DMS79 (cell line): ENCODE data around the gene DNAI2.

Experiments
- DNase-seq: peaks from one replicate; lab custom pipeline; 2025; lab: John Stamatoyannopoulos, UW

Gene DNAI2

DNA sequence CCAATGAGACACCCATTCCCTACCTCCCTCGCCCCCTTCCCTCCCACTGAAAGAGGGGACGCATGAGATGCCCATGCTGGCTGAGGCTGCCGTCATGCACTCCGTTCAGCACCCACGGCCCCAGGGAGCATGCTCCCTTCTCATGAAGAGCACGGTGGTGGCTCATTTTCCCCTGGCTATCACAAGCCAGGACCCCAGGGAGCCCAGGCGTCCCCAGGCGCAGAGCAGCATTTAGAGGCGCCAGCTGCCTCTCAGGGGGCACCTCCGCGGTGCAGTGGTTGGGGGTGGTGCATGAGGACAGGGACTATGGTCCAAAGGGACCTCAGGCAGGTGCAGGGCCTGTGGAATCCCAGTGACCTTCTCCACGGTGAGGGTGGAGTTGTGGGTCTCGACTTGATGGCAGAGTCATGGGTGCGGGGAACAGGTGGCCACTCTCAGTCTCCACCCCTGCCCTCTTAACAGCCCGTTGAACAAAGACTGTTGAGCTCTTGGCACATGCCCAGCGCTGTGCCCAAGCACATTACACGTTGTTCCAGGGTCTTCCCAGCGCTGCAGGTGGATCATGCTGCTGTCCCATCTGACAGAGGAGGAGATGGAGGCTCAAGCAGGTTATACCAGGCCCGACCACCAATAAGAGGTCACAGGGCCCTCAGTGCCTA is 65.6 kb downstream of the DNAI2 start:
- no peak for DNase-seq

DNA sequence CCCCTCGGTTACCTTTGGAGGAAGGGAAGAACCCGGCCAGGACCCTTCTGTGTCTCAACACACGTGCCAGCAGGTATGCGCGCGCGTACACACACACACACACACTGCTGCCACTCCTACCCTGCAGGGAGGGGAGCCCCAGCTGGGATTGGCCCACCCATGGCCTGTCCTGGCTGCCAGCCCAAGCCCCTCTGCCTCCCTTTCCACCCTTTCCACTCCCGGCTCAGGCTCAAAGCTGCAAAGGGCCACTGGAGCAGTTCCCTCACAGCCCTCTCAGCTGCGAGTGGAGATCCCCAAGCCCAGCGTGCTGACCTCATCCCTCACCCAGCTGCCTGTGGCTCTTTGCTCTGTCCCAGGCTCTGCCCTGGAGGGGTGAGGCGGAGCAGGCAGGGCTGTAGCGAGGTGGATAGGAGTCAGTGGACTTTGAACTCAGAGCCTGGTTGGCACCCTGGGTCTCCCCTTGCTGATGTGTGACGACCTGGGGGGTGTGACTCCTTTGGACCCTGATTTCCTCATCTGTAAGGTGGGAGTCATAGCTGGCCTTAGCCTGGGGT is 66.5 kb downstream of the DNAI2 start:
- no peak for DNase-seq

DNA sequence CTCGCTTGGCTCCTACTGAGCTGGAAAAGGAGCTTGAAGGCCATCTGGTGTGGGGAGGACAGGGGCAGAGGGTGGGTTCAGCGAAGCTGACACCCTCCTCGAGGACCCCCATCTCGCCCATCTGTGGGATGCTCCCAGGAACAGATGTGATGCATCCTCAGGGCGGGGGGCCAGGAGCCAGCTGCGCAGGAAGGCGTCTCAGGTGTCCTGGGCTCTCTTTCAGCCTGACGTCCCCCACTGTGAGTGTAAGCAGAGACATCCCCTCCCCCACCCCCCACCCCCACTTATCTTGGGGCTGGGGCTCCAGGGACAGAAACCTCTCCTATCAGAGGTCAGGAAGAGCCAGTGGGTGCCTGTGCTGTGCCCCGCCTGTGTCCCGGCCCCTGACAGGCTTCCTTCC is 68.2 kb downstream of the DNAI2 start:
- no peak for DNase-seq

DNA sequence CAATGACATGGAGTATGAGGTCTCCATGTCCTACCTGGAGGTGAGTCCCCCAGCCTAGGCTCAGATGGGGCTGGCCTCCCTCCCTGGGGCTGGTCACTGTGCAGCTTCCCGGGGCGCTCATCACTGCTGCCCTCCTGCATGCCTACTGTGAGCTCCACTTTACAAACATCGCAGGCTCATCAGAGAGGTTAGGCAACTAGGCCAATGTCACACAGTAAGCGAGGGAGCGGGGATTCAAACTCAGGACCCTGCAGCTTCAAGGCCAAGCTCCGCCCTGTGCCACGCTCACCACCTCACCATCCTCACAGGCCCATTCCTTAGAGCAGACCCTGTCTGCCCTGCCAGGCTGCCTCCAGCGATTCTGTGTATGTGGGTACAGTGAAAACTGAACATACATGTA is 69.1 kb downstream of the DNAI2 start:
- DNase-seq = no peak

DNA sequence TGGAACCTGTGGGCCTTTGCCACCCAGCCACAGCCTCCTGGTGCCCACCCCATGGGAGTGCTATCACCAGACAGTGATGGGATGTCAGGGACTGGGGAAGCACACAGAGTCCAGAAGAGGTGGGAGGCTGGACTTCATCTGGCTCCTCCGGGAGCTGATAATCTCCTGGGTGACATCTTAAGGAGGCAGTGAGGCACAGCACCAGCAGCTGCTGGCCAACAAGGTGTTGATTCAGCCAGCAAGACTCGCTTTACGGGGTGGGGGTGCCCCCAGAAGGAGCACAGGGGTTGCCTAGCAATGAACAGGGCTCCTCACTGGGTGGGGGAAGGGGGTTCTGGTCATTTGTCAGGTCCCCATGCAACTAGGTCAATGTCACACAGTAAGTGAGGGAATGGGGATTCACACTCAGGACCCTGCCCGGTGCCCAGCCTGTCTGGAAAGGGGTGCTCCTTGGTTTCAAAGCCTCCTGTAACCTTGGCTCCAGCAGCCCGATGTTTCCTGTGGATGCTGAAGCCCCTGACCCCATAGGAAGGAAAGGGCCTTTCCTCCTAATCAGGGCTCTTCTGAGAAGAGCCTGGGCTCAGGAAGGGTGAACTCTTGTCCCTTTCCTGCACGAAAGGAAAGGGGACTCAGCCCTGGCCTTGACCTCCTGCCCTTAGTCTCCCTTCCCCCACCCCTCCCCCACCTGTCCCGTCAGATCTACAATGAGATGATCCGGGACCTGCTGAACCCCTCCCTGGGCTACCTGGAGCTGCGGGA is 69.7 kb downstream of the DNAI2 start:
- DNase-seq = peak; percentile 68

DNA sequence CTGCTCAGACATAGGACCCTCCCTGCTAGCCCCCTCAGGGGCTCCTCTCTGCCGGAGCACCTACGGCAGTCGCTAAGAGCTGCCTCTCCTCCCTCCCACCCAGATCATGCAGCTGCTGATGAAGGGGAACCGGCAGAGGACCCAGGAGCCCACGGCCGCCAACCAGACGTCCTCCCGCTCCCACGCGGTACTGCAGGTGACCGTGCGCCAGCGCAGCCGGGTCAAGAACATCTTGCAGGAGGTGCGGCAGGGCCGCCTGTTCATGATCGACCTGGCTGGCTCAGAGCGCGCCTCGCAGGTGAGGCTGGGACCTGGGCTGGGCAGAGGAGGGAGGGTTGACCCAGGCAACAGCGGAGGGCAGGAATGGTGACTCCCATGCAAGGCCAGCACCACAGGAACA is 70.6 kb downstream of the DNAI2 start:
- DNase-seq = no peak

DNA sequence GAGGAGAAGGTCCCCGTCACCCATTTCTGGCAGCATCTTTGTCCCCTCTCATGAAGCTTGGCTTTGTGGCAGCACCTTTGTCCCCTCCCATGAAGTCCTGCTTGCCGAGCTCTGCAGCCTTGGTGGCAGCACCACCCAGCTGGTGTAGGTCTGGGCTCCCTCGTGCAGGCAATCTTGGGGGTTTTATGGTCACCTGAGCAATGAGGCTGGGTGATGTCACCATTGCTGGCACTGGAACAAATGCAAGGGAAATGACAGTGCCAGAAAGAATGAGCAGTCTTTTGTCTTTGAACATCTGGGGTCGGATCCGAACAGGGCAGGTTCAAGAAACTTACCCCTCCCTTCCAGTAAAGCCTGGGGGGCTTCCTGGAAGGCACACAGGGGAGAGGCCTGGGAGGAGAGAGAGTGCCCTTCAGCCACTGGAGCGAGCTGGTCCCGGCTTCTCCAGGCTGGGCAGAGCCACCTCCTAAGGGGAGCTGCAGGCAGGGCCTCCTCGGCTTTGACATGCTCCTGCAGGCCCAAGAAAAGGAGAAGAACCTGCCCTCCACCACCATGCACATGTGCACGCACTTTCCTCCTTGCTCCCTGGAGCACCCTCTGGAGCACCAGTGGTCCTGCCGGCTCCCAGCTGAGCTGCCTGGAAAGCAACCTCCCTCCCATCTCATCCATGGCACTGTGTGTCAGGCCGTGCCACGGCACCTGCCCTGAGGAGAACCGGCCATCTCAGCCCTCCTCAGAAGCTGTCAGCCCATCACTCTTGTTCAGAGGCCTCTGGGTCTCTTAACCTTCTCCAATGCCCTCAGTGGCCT is 71.6 kb downstream of the DNAI2 start:
- DNase-seq = no peak

DNA sequence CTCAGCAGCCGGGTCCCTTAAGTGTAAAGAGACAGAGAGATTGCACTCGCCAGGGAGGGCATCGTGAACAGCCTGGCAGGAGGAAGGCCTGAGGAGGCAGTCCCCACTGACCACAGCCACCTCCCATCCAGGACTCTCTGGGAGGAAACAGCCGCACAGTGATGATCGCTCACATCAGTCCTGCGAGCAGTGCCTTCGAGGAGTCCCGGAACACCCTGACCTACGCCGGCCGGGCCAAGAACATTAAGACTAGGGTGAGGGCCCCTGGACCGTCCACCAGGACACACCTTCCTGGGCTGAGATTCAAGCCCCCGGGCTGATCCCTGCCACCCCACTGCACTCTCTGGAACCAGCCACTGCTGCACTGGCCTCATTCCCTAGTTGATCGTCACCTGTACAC is 73.6 kb downstream of the DNAI2 start:
- no peak for DNase-seq

DNA sequence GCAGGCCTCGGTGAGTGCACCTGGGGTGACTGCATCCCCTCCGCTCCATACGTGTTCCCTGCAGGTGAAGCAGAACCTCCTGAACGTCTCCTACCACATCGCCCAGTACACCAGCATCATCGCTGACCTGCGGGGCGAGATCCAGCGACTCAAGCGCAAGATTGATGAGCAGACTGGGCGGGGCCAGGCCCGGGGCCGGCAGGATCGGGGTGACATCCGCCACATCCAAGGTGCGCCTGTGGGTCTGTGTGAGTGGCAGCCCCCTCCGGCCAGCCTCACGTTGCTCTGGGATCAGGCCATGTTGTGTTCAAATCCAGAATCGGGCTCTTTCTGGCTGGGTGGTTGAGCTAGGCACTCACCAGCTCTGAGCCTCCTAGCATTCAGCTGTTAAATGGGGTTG is 75.1 kb downstream of the DNAI2 start:
- DNase-seq = no peak

DNA sequence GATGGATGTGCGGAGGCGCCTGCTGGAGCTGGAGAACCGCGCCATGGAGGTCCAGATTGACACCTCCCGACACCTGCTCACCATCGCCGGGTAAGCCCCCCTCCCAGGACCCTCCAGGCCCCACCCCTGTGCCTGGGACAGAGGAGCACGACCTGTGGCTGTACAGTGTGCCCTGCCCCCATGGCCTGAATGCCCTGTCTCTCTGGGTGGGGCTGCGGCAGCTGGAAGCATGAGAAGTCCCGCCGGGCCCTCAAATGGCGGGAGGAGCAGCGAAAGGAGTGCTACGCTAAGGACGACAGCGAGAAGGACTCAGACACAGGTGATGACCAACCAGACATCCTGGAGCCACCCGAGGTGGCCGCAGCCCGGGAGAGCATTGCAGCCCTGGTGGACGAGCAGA is 76.5 kb downstream of the DNAI2 start:
- DNase-seq = no peak

DNA sequence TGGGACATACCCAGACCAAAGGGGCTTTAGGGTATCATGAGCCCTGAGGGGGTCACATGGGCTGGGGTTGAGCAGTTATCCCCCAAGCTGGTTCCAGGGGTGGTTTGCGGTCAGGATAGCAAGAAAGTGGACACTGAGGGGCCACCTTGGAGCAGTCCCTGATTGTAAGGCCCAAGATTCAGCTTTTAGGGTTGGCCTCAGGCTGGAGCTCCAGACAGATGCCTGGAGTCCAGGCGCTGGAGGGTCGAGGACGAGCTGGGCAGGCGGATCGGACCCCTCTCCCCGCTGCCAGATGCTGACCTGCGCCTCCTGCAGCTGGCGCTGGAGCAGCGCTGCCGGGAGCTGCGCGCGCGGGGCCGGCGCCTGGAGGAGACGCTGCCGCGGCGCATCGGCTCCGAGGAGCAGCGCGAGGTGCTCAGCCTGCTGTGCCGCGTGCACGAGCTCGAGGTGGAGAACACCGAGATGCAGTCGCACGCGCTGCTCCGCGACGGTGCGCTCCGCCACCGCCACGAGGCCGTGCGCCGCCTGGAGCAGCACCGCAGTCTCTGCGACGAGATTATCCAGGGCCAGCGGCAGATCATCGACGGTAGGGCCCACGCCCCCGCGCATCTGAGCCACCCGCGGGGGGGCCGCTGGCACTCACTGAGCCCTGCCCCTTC is 77.6 kb downstream of the DNAI2 start:
- no peak for DNase-seq

DNA sequence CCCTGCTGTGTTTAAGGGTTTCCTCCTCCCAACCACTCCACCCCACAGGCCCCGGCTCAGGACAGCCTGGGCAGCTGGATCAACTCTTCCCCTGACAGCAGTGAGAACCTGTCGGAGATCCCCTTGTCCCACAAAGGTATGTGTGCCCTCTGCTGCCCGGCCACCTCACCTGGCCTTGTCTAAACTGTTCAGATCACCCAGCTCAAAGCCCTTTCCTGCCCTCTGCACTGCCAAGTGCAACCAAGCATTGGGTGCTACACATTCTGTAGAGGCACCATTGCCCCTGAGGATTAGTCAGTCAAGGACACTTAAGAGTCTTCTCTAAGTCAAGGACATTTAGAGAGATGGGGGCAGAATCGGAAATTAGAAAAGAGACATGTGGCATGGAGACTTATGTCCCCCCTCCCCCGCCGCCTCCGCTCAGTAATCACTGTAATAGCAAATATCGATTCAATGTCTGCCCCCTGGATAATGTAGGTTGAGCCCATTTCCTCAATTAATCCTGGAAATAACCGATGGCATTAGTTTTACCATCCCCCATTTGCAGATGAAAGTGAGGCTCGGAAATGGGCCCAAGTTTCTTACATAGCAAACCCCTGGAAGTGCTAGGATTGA is 79.5 kb downstream of the DNAI2 start:
- DNase-seq = no peak

DNA sequence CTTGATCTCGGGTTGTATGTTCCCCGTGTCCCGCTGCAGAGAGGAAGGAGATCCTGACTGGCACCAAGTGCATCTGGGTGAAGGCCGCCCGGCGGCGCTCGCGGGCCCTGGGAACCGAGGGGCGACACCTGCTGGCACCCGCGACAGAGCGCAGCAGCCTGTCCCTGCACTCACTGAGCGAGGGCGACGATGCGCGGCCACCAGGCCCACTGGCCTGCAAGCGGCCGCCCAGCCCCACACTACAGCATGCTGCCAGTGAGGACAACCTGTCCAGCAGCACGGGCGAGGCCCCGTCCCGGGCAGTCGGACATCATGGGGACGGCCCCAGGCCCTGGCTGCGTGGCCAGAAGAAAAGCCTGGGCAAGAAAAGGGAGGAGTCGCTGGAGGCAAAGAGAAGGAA is 80.1 kb downstream of the DNAI2 start:
- no peak for DNase-seq

DNA sequence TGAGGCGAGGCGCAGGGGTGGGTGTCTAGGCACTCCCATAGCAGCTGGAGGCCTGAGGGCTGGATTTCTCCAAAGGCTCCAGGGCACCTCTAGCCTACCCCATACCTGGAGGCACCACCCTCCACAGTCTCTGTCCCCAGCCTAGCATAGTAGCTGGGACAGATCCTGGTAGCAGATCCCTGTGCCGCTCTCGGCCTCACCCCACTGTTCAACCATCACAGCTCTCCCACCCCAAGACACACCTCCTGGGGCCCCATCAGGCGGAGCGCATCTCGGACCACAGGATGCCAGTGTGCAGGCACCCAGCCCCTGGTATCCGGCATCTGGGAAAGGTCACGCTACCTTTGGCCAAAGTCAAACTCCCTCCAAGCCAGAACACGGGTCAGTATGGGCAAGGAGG is 80.5 kb downstream of the DNAI2 start:
- no peak for DNase-seq

DNA sequence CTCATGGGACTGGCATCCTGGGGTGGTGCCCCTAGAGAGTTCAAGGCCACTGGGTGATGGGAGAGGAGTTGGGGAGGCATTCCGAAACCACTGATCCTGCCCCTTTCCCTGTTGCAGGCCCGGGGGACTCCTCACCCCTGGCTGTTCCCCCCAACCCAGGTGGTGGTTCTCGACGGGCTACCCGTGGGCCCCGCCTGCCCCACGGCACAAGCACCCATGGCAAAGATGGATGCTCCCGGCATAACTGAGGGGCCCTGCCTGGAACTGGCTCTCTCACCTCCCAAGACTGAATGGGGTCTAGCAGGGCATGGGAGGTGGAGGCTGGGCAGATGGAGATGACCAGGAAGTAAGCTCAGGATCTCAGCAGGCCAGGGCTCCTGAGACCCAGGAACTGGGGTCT is 81.0 kb downstream of the DNAI2 start:
- DNase-seq = no peak

DNA sequence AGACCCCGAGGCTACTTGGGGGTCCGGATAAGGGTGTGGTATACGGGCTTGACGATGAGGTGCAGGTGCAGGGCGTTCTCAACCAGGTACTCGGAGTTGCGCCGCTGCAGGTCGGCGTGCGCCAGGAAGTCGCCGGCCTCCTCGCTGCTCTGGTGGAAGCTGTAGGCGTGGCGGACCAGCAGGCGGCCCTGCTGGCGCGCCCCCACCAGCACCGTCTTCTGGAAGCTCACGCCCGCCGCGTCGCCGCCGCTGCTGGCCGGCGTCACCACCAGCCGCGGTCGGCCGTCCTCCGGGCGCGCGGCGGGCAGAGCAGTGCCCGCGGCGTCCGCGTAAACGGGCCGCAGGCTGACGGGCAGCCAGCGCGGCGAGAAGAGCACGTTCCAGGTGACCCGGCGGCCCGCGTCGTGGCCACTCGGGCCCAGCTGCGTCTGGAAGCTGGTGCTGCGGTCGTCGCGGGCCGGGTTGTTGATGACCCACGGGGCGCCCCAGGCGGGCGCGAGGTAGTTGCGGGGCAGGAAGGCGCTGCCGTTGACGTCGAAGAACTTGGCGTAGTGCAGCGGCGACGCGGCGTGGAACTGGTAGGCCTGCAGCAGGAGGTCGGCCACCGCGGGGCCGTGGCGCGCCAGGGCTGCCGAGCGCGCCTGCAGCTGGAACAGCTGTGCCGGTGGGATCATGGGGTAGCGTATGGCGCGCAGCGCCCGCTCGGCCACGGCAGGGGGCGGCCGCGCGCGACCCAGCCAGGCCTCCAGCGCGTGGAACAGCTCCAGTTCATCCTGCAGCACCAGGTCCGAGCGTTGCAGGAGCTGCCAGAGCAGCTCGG is 82.8 kb downstream of the DNAI2 start:
- no peak for DNase-seq

DNA sequence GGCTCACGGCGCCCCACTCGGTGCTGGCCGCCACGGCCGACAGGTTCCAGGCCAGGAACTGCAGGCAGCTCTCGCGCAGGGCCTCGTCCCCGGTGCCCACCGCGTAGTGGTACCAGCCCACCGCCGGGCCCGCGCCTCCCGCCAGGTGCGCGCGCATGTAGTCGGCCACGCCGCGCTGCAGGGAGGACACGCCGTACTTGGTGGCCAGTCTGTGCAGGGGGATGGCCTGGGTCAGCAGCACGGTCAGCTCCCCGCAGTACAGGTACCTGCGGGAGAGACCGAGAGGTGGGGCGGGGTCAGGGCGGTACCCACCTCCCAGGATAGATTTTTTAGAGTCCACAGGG is 83.4 kb downstream of the DNAI2 start:
- no peak for DNase-seq

DNA sequence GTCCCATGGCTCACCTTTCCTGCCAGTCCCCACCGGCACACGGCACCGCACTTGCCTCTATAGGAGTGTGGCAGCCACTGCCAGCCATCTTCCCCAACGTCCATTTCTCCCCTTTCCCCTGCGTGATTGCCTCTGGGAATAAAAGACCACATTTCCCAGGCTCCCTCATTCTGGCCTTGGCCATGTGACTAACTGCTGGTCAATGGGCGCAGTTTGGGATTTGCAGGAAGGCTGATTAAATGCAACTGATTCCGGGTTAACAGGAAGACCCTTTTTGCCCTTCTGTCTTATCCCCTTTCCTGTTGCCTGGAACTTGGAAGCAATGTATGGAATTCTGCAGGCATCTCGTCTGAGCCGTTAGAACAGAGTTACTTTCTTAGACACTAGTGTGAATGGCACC is 84.7 kb downstream of the DNAI2 start:
- DNase-seq = no peak

DNA sequence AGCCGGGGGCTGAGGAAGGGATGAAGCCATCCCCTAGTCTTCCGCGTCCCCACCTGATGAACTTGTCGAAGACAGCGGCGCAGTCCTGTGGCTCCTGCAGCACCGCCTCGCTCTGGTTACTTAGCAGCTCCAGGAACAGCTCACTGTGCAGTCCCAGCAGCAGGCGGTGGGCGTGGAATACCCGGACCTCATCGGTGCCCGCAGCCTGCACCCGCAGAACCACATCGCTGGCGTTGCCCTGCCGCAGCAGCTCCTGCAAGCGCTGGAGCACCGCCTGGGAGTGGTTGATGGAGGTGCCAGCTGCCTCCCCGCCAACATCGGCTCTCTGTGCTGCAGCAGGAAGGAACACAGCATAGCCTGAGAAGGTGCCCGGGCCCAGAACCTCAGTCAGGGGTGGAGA is 85.9 kb downstream of the DNAI2 start:
- no peak for DNase-seq

DNA sequence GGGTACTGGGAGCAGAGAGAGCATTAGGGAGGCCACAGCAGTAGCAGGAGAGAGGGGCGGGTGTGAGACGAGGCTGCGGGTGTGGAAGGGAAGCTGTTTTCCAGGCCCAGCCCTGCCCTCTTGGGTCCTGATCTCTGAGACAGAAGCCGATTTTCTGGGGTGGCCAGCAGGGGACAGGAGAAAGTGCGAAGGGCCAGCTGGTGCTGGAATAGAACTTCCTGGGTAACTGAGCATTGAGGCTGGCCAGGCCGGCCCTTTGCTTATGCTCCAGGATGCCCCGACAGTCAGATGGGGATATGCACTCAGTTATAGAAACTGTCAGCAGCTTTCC is 86.8 kb downstream of the DNAI2 start:
- no peak for DNase-seq
